ENCODE results near the gene CRK. TPM values are rescaled to one million over a fixed set of nuclear protein-coding genes. Genes with fewer than 3 reads are reported as not detected.
"Not testable (repeated sequence)": the region's sequence is repeated elsewhere in the genome, so short reads cannot be mapped to it uniquely, and the experiment has no call there.

CRK gene
- polyA plus RNA-seq, 6 donors from 2014 or later, result 28.1 to 34.6 (median 32.3) TPM

DNA sequence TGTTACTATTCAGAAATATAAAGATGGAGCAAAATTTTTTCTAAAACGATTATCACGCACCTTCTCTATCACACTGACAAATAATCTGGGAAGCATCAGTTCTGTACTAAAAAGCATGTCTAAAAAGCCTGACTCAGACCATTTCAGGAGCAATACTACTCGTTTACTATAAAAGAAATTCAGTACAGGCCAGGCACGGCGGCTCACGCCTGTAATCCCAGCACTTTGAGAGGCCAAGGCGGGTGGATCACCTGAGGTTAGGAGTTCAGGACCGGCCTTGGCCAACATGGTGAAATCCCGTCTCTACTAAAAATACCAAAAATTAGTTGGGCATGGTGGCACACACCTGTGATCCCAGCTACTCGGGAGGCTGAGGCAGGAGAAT is 77.6 kb downstream of the CRK start:
- peak overlapping the region in 3 of 8 donors; percentile 20 to 25 (median 23) for H3K4me3 Mint-ChIP-seq
- not testable (repeated sequence) for DNase-seq; H3K9me3 Mint-ChIP-seq; H3K36me3 Mint-ChIP-seq; H3K27me3 Mint-ChIP-seq; ATAC-seq (ENCODE audit: low read depth in 2 of 2)
- peaks cover 57 to 91% (median 75%) of the 10 kb centered on the region in 3 donors for H3K4me1 Mint-ChIP-seq
- H3K27ac Mint-ChIP-seq, result peak overlapping the region in 4 of 6 donors; percentile 8 to 81 (median 31)

DNA sequence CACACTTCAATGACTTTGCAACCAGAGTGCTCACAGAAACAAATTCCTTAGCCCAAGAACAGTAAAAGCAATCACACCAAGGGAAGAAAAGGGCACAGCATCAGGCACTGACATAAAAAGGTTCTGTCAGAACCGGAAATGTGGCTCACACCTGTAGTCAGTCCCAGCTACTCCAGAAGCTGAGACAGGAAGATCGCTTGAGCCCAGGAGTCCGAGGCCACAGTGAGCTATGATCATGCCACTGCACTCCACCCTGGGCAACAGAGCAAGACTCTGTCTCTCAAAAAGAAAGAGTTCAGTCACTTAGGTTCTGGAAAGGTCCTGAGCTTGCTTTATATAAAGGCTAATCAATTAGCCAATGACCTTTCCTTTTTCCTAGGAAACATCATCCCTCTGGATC is 78.7 kb downstream of the CRK start:
- H3K4me1 Mint-ChIP-seq, result peaks cover 59 to 97% (median 85%) of the 10 kb centered on the region in 3 donors
- DNase-seq (no peak), ATAC-seq (ENCODE audit: low read depth in 2 of 2) (no peak)
- H3K4me3 Mint-ChIP-seq, result peak overlapping the region in 3 of 8 donors; percentile 30 to 58 (median 32)
- peaks cover 0 to 5% of the 10 kb centered on the region in 2 donors for H3K36me3 Mint-ChIP-seq
- H3K9me3 Mint-ChIP-seq, result no peaks in the 10 kb centered on the region
- H3K27ac Mint-ChIP-seq, result peak overlapping the region in 5 of 6 donors; percentile 39 to 76 (median 70)
- no peaks in the 10 kb centered on the region for H3K27me3 Mint-ChIP-seq

DNA sequence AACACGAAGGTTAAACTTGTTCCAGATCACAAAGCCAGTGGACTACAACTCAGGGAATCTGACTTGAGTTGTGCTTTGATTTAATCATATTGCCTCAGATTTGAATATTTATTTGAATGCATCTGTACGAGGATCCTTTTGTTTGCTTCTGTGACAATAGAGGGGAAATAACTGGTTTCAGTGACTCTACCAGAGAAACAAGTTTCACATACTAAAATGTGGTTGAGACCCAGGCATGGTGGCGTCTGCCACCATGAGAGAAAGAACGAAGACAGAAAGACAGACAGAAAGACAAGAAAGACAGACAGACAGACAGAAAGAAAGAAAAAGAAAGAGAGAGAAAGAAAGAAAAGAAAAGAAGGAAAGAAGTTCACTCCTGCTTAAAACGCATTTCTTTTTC is 80.0 kb downstream of the CRK start:
- Mint-ChIP-seq H3K4me1 (peaks cover 56 to 96% (median 78%) of the 10 kb centered on the region in 3 donors), H3K27ac (peak overlapping the region; percentile 9 to 93 (median 75)), H3K36me3 (peaks cover 0 to 5% of the 10 kb centered on the region in 2 donors), H3K27me3 (no peaks in the 10 kb centered on the region), H3K4me3 (peak overlapping the region in 7 of 8 donors; percentile 0 to 84 (median 53)), H3K9me3 (no peaks in the 10 kb centered on the region)
- ATAC-seq (ENCODE audit: low read depth in 2 of 2) (peak in 1 of 2 donors; percentile 19), DNase-seq (no peak)

DNA sequence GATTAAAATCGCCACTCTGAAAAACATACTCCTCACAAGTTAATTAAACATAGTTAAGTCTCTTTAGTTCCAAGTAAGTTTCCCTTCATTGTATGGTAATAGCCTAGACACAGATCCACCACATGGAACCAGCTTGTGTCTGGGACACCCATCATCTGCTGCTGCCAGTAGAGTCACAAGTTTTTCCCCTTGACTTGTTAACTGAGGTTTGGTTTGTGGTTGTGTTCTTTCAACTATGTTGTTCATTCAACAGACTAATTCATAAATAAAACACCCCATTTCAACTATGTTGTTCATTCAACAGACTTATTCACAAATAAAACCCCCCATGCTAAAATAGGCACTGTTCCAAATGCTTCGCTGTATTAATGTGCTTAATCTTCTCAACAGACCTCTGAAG is 80.4 kb downstream of the CRK start:
- Mint-ChIP-seq H3K4me3 (peak overlapping the region in 6 of 8 donors; percentile 0 to 84 (median 50)), H3K36me3 (peaks cover 0 to 5% of the 10 kb centered on the region in 2 donors), H3K9me3 (no peaks in the 10 kb centered on the region), H3K4me1 (peaks cover 56 to 94% (median 76%) of the 10 kb centered on the region in 3 donors), H3K27me3 (no peaks in the 10 kb centered on the region), H3K27ac (peak overlapping the region; percentile 9 to 89 (median 71))
- peak; percentile 38 to 43 for ATAC-seq (ENCODE audit: low read depth in 2 of 2)
- DNase-seq, result peak; percentile 14

DNA sequence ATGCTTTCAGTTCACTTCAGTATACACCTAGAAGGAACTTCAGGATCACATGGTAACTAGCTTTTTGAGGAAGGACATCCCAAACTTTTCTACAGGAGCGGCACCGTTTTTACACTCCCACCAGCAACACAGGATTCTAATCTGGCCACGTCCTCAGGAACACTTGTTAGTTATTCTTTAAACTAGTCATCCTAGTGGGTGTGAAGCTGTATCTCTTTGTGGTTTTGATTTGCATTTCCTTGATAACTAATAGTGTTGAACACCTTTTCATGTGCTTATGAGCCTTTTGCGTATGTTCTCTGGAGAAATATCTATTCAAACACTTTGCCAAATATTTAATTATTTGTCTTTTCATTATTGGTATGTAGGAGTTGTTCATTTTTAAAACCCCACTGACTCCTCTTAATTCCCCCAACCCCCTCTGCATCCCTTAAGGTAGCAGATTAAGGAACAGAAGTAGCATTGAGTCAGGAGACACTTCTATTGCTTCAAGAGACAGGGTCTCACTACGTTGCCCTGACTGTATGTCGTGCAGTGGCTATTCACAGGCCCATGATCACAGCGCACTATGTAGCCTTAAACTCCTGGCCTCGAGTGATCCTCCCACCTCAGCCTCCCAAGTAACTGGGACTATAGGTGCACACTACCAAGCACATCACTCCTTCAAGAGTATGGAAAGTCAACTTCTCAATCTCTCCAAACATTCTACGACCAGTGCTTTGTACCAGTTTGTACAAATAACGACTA is 81.4 kb downstream of the CRK start:
- DNase-seq (no peak), ATAC-seq (ENCODE audit: low read depth in 2 of 2) (peak; percentile 51 to 67)
- peaks cover 0 to 5% of the 10 kb centered on the region in 2 donors for H3K36me3 Mint-ChIP-seq
- peak overlapping the region in 7 of 8 donors; percentile 3 to 86 (median 48) for H3K4me3 Mint-ChIP-seq
- H3K4me1 Mint-ChIP-seq, result peaks cover 47 to 89% (median 68%) of the 10 kb centered on the region in 3 donors
- H3K27ac Mint-ChIP-seq, result peak overlapping the region; percentile 46 to 89 (median 74)
- no peaks in the 10 kb centered on the region for H3K27me3 Mint-ChIP-seq
- no peaks in the 10 kb centered on the region for H3K9me3 Mint-ChIP-seq

DNA sequence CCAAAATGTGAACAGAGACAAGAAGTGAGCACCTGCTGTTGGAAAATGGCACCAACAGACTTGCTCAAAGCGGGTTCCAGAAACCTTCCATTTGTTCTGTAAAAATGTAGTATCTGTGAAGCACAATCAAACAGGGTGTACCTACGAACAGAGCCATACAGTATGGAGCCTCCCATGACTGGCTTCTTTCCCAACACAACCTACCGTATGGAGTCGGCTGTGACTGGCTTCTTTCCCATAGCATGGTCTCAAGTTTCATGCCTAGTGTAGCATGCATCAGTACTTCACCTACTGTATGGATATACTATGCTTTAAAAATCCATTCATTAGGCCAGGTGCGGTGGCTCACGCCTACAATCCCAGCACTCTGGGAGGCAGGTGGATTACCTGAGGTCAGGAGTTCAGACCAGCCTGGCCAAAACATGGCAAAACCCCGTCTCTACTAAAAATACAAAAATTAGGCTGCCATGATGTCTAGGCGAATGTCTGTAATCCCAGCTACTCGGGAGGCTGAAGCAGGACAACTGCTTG is 82.3 kb downstream of the CRK start:
- DNase-seq (no peak), ATAC-seq (ENCODE audit: low read depth in 2 of 2) (no peak)
- Mint-ChIP-seq H3K27me3 (no peaks in the 10 kb centered on the region), H3K27ac (peak overlapping the region in 3 of 6 donors; percentile 63 to 85 (median 84)), H3K9me3 (no peaks in the 10 kb centered on the region), H3K4me1 (peaks cover 45 to 86% (median 64%) of the 10 kb centered on the region in 3 donors), H3K36me3 (peaks cover 0 to 5% of the 10 kb centered on the region in 2 donors), H3K4me3 (peak overlapping the region in 1 of 8 donors; percentile 86)

DNA sequence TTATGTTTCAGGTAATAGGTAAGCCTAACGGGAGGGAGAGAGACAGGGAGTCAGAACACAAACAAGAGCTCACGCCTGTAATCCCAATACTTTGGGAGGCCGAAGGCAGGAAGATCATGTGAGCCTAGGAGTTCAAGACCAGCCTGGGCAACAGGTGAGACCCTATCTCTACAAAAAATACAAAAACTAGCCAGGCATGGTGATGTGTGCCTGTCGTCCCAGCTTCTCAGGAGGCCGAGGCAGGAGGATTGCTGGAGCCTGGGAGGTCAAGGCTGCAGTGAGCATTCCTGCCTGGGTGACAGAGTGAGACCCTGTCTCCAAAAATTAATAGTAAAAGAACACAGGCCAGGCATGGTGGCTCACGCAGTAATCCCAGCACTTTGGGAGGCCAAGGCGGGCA is 83.4 kb downstream of the CRK start:
- DNase-seq (no peak), ATAC-seq (ENCODE audit: low read depth in 2 of 2) (no peak)
- peak overlapping the region in 3 of 6 donors; percentile 38 to 63 (median 60) for H3K27ac Mint-ChIP-seq
- no peaks in the 10 kb centered on the region for H3K27me3 Mint-ChIP-seq
- H3K4me3 Mint-ChIP-seq, result peak overlapping the region in 3 of 8 donors; percentile 23 to 77 (median 53)
- peaks cover 47 to 84% (median 67%) of the 10 kb centered on the region in 3 donors for H3K4me1 Mint-ChIP-seq
- H3K36me3 Mint-ChIP-seq, result peaks cover 0 to 5% of the 10 kb centered on the region in 2 donors
- H3K9me3 Mint-ChIP-seq, result no peaks in the 10 kb centered on the region

DNA sequence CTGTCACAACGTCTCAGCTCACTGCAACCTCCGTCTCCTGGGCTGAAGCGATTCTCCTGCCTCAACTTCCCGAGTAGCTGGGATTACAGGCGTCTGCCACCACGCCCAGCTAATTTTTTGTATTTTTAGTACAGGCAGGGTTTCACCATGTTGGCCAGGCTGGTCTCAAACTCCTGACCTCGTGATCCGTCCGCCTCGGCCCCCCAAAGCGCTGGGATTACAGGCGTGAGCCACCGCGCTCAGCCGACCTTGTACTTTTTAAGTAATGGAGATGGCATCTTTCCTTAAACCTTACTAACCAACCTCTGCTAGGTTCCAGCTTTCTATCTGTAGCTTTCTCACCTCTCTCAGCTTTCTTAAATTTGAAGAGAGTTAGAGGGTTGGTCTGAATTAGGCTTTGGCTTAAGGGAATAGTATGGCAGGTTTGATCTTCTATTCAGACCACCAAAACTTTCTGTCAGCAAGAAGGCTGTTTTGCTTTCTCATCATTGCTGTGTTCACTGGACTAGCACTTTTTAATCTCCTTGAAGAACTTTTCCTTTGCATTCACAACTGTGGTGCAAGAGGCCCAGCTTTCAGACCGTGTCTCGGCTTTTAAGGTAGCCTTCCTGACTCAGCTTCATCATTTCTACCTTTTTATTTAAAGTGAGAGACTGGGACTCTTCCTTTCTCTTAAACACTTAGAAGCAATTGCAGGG is 84.0 kb downstream of the CRK start:
- Mint-ChIP-seq H3K36me3 (peaks cover 0 to 5% of the 10 kb centered on the region in 2 donors), H3K27me3 (no peaks in the 10 kb centered on the region), H3K27ac (peak overlapping the region in 1 of 6 donors; percentile 63), H3K4me1 (peaks cover 47 to 84% (median 67%) of the 10 kb centered on the region in 3 donors), H3K9me3 (no peaks in the 10 kb centered on the region), H3K4me3 (no peak overlapping the region)
- DNase-seq (no peak), ATAC-seq (ENCODE audit: low read depth in 2 of 2) (no peak)

Other genes starting within 250 kb of the CRK start
- not detected for gene BHLHA9, start 185.8 kb downstream of the CRK start, polyA plus RNA-seq (ENCODE audit: low read depth in 6 of 6)
- not detected for gene TRARG1, start 176.6 kb downstream of the CRK start, polyA plus RNA-seq (ENCODE audit: low read depth in 6 of 6)
- gene YWHAE, start 56.0 kb downstream of the CRK start, polyA plus RNA-seq (ENCODE audit: low read depth in 6 of 6), result 10 to 100 TPM; 41.6 to 51.5 (median 44.8) TPM
- gene MYO1C, start 36.5 kb upstream of the CRK start, polyA plus RNA-seq (ENCODE audit: low read depth in 6 of 6), result 10 to 100 TPM; 12.0 to 32.5 (median 21.4) TPM
- gene INPP5K, start 60.4 kb upstream of the CRK start, polyA plus RNA-seq (ENCODE audit: low read depth in 6 of 6), result 100 to 1,000 TPM in 1 of 6 donors, 10 to 100 TPM in 5; 57.0 to 102 (median 61.1) TPM
- gene PITPNA, start 106.6 kb upstream of the CRK start, polyA plus RNA-seq (ENCODE audit: low read depth in 6 of 6), result 10 to 100 TPM; 25.2 to 44.0 (median 35.2) TPM
- gene SLC43A2, start 172.6 kb upstream of the CRK start, polyA plus RNA-seq (ENCODE audit: low read depth in 6 of 6), result 10 to 100 TPM; 18.4 to 36.4 (median 29.1) TPM
- under 1 TPM in 2 of 6 donors, not detected in 4; 0.13 to 0.32 TPM for gene SCARF1, start 189.5 kb upstream of the CRK start, polyA plus RNA-seq (ENCODE audit: low read depth in 6 of 6)
- 1 to 10 TPM in 4 of 6 donors, under 1 TPM in 1, not detected in 1; 0.97 to 1.9 (median 1.3) TPM for gene RILP, start 193.6 kb upstream of the CRK start, polyA plus RNA-seq (ENCODE audit: low read depth in 6 of 6)
- 100 to 1,000 TPM in 5 of 6 donors, 10 to 100 TPM in 1; 54.2 to 184 (median 139) TPM for gene PRPF8, start 228.6 kb upstream of the CRK start, polyA plus RNA-seq (ENCODE audit: low read depth in 6 of 6)